Ectodermal cell (in vitro differentiated cells): ENCODE results near the gene S100A8.
"Not testable (repeated sequence)": the region's sequence is repeated elsewhere in the genome, so short reads cannot be mapped to it uniquely, and the experiment has no call there.

Experiments used
- H3K27ac ChIP-seq: 2 replicates; pipeline ENCODE4 v1.7.0; 2013; ENCODE audit warnings: mild to moderate bottlenecking, low read depth, low read length; ENCODE audit not compliant: insufficient read depth, poor library complexity, severe bottlenecking
- H3K27me3 ChIP-seq: 2 replicates; pipeline ENCODE4 v1.7.0; 2013; ENCODE audit warnings: mild to moderate bottlenecking, low read length; ENCODE audit not compliant: insufficient read depth, control insufficient read depth, poor library complexity, severe bottlenecking
- H3K36me3 ChIP-seq: one replicate; pipeline ENCODE4 v1.7.0; 2013; ENCODE audit warnings: low read length; ENCODE audit not compliant: control insufficient read depth, insufficient read depth
- H3K4me1 ChIP-seq: one replicate; pipeline ENCODE4 v1.7.0; 2013; ENCODE audit warnings: low read length; ENCODE audit not compliant: control insufficient read depth, insufficient read depth
- H3K4me3 ChIP-seq: 2 replicates; pipeline ENCODE4 v1.7.0; 2013; ENCODE audit warnings: low read depth, low read length, control low read depth; ENCODE audit not compliant: insufficient read depth
- H3K9me3 ChIP-seq: 2 replicates; pipeline ENCODE4 v1.7.0; 2013; ENCODE audit warnings: mild to moderate bottlenecking, low read length, moderate library complexity; ENCODE audit not compliant: control insufficient read depth
- WGBS, 2 experiments: methylation state at CpG; one replicate each; pipeline ENCODE4 v1.1.7; 2013; ENCODE audit warnings: missing lambda C conversion rate in 2 of 2; 5-methylcytosine and 5-hydroxymethylcytosine counted together

The S100A8 gene

DNA sequence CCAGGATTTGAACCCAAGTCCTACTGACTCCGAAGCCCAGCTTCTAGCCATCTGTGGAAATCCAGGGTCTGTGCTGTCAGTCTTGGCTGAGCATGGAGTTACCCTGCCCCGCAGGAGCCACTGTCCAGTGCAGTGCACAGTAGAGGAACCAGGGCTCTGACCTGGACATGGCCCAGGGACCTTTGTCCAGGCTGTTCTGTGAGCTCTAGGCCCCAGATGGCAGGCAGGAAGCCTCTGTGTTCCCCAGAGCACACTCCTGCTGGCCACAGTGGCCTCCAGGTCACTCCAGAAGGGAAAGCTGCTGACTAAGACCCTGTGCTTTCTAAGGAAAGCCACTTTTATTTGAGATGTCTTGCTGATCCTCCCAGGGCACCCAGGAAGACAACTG lies 39.3 kb upstream of the S100A8 start:
- Histone ChIP-seq H3K27ac (no peak overlapping the region), H3K9me3 (no peaks in the 10 kb centered on the region), H3K4me1 (no peaks in the 10 kb centered on the region), H3K4me3 (no peak overlapping the region), H3K36me3 (no peaks in the 10 kb centered on the region), H3K27me3 (no peaks in the 10 kb centered on the region)
- WGBS, 2 experiments = 90 to 94% methylated on average over 2 of the region's 2 CpGs

DNA sequence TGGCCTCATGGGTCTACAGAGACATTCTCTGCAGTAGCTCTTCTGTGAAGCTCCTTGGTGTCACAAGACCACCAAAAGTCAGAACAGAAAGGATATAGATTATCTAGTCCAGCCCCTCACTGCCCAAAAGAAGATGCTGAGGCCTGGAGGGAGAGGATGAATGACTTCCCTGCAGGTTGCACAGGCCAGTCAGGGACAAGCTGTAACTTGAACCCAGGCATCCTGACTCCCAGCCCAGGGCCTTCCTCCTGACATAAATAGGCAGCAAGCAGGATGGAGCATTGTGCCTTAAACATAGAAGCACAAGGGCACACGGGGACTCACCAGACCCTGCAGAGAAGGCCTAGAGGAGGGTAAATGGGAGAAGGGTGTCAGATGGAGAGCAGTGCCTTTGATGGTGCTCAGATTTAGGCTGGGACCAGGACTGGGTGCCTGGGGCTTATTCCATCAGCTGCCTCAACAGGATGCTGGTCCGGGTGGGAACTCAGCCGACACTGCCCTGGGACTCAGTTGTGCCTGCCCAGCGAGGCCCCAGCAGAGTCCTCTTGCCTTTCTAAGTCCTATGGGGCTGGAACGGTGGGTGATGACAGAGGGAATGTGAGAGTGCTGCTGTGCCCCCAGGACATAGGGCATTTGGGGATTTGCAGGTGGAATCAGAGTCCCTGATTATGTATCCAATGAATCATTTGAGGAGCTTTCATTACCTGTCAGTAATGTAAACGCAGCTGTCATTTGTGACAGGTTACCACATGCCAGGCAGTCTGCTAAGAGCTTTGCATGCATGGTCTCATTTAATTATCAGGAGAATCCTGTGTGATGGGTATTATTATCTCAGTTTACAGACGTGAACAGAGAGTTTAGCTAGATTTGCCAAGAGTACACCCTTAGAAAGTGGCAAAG lies 38.6 kb upstream of the S100A8 start:
- Histone ChIP-seq H3K27me3 (no peaks in the 10 kb centered on the region), H3K9me3 (no peaks in the 10 kb centered on the region), H3K4me1 (no peaks in the 10 kb centered on the region), H3K36me3 (no peaks in the 10 kb centered on the region), H3K4me3 (no peak overlapping the region), H3K27ac (no peak overlapping the region)
- 91 to 92% methylated on average over 7 of the region's 7 CpGs for WGBS, 2 experiments

GRCh38 chr1:153428791-153429190 lies 37.9 kb upstream of the S100A8 start:
- WGBS, 2 experiments = 72 to 73% methylated on average over 6 of the region's 6 CpGs
- H3K36me3 ChIP-seq = no peaks in the 10 kb centered on the region
- no peaks in the 10 kb centered on the region for H3K4me1 ChIP-seq
- no peak overlapping the region for H3K4me3 ChIP-seq
- no peaks in the 10 kb centered on the region for H3K9me3 ChIP-seq
- H3K27ac ChIP-seq = no peak overlapping the region
- H3K27me3 ChIP-seq = no peaks in the 10 kb centered on the region

- Histone ChIP-seq H3K4me1 (no peaks in the 10 kb centered on the region), H3K4me3 (no peak overlapping the region), H3K27ac (no peak overlapping the region), H3K27me3 (no peaks in the 10 kb centered on the region), H3K36me3 (no peaks in the 10 kb centered on the region), H3K9me3 (no peaks in the 10 kb centered on the region)
- WGBS, 2 experiments = 89 to 90% methylated on average over 12 of the region's 12 CpGs
Observed at GRCh38 chr1:153428073-153428638, 37.3 kb upstream of the S100A8 start.

GRCh38 chr1:153426809-153427208 lies 35.9 kb upstream of the S100A8 start:
- no peaks in the 10 kb centered on the region for H3K4me1 ChIP-seq
- no peak overlapping the region for H3K4me3 ChIP-seq
- no peaks in the 10 kb centered on the region for H3K9me3 ChIP-seq
- no peaks in the 10 kb centered on the region for H3K27me3 ChIP-seq
- H3K36me3 ChIP-seq = no peaks in the 10 kb centered on the region
- H3K27ac ChIP-seq = no peak overlapping the region
- WGBS, 2 experiments = 54 to 64% methylated on average over 1 of the region's 1 CpG

DNA sequence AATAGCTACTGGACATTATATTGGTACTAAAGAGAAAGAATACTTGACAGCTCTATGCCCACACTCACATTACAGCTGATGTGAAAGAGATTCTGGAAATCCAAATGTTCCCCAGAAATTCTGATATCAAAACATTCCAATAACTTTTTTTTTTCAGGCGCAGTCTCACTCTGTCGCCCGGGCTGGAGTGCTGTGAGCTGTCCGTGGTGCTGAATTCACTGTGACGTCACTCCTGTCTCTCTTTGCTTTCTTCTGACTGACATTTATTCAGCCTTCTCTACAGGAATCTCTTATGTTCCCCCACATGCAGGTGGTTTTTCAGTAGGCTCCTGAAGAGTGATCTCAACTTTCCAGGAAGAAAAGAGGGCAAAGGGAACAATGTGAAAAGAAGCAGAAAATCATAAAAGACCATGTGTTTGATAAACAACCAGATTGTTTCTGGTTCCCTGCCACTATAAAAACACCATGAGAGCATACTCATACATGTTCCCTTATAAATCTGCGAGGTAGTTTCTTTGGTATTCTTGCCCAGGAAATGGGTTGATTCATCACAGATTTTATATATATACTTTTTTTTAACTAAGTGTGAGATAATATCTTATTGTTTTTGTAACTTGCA lies 31.7 kb upstream of the S100A8 start:
- no peaks in the 10 kb centered on the region for H3K9me3 ChIP-seq
- H3K27me3 ChIP-seq = no peaks in the 10 kb centered on the region
- H3K27ac ChIP-seq = no peak overlapping the region
- no peak overlapping the region for H3K4me3 ChIP-seq
- no peaks in the 10 kb centered on the region for H3K4me1 ChIP-seq
- 5 to 6% methylated on average over 5 of the region's 6 CpGs for WGBS, 2 experiments
- no peaks in the 10 kb centered on the region for H3K36me3 ChIP-seq

DNA sequence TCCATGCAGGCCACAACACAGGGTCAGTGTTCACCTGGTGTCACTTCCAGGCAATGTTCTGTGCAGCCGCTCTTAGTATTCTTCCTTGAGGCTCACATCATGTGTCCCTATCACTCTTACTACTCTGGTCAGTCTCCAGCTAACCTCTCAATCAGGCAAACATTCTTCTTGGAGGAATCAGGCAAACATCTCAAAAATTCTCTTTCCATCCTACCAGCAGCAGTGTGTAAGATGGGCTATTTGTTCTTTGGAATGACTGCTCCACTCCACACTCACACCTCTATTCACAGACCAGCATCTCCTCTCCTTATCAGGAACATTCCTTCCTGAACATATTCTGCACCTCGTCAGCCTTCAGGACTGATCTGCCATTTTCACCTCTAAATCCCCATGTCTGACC lies 29.4 kb upstream of the S100A8 start:
- Histone ChIP-seq H3K4me3 (no peak overlapping the region), H3K4me1 (no peaks in the 10 kb centered on the region), H3K9me3 (no peaks in the 10 kb centered on the region), H3K36me3 (no peaks in the 10 kb centered on the region), H3K27ac (no peak overlapping the region), H3K27me3 (no peaks in the 10 kb centered on the region)
- WGBS, 2 experiments = 81 to 84% methylated on average over 2 of the region's 2 CpGs

DNA sequence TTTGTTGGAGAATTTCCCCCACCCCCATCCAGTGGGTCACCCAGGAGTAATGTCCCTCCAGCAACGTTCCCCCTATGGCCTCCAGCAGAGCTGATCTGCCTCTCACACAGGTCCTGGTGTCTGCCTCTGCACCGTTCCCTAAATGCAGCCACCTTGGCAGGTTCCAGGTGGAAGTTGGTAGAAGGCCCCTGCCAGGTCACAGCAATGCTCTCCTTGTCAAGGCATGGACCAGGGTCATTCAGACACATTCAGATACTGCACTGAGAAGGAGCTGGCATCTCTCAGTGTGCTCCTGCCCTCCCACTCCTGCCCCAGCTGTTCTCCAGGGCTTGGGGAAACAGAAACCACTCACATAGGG lies 28.5 kb upstream of the S100A8 start:
- not testable (repeated sequence) for H3K9me3 ChIP-seq, H3K36me3 ChIP-seq, H3K27me3 ChIP-seq, H3K27ac ChIP-seq, H3K4me3 ChIP-seq, H3K4me1 ChIP-seq
- 66 to 80% methylated on average over 2 of the region's 2 CpGs for WGBS, 2 experiments

- 81 to 83% methylated on average over 7 of the region's 7 CpGs for WGBS, 2 experiments
Observed at GRCh38 chr1:153418758-153419435, 28.0 kb upstream of the S100A8 start.

More at GRCh38 chr1:153418758-153419435, 28.0 kb upstream of the S100A8 start:
- not testable (repeated sequence) for H3K9me3 ChIP-seq, H3K27ac ChIP-seq, H3K27me3 ChIP-seq, H3K4me1 ChIP-seq, H3K36me3 ChIP-seq, H3K4me3 ChIP-seq
